ENCODE data around the gene KCNMA1.

KCNMA1 gene

GRCh38 chr10:77506517-77507200, 130.9 kb downstream of the KCNMA1 start:
- DNase-seq (ENCODE audit: low spot score), result peak; percentile 43

GRCh38 chr10:77505431-77506334, 131.9 kb downstream of the KCNMA1 start:
- DNase-seq (ENCODE audit: low spot score), result peak; percentile 94

- DNase-seq (ENCODE audit: low spot score), result peak; percentile 98
Measured at GRCh38 chr10:77504873-77505257, 132.7 kb downstream of the KCNMA1 start.

- DNase-seq (ENCODE audit: low spot score), result peak; percentile 84
Measured at GRCh38 chr10:77504196-77504872, 133.3 kb downstream of the KCNMA1 start.

GRCh38 chr10:77501846-77502261, 135.8 kb downstream of the KCNMA1 start:
- DNase-seq (ENCODE audit: low spot score), result peak; percentile 80

- peak; percentile 98 for DNase-seq (ENCODE audit: low spot score)
Measured at GRCh38 chr10:77501152-77501845, 136.3 kb downstream of the KCNMA1 start.

- peak; percentile 75 for DNase-seq (ENCODE audit: low spot score)
Measured at GRCh38 chr10:77500754-77501151, 136.9 kb downstream of the KCNMA1 start.

- DNase-seq (ENCODE audit: low spot score), result no peak
Measured at GRCh38 chr10:77498829-77499228, 138.8 kb downstream of the KCNMA1 start.

- DNase-seq (ENCODE audit: low spot score), result no peak
Measured at GRCh38 chr10:77498210-77498609, 139.4 kb downstream of the KCNMA1 start.

GRCh38 chr10:77497748-77498147, 139.9 kb downstream of the KCNMA1 start:
- peak; percentile 74 for DNase-seq (ENCODE audit: low spot score)

GRCh38 chr10:77496941-77497420, 140.6 kb downstream of the KCNMA1 start:
- DNase-seq (ENCODE audit: low spot score), result peak; percentile 61

- DNase-seq (ENCODE audit: low spot score), result no peak
Measured at GRCh38 chr10:77494756-77495541, 142.7 kb downstream of the KCNMA1 start.

GRCh38 chr10:77494327-77494726, 143.3 kb downstream of the KCNMA1 start:
- DNase-seq (ENCODE audit: low spot score), result no peak

GRCh38 chr10:77493851-77494261, 143.8 kb downstream of the KCNMA1 start:
- no peak for DNase-seq (ENCODE audit: low spot score)

- DNase-seq (ENCODE audit: low spot score), result no peak
Measured at GRCh38 chr10:77493239-77493806, 144.3 kb downstream of the KCNMA1 start.

GRCh38 chr10:77492368-77492994, 145.1 kb downstream of the KCNMA1 start:
- no peak for DNase-seq (ENCODE audit: low spot score)

- no peak for DNase-seq (ENCODE audit: low spot score)
Measured at GRCh38 chr10:77490534-77491314, 146.9 kb downstream of the KCNMA1 start.

GRCh38 chr10:77486517-77486916, 151.1 kb downstream of the KCNMA1 start:
- no peak for DNase-seq (ENCODE audit: low spot score)

GRCh38 chr10:77485847-77486246, 151.8 kb downstream of the KCNMA1 start:
- no peak for DNase-seq (ENCODE audit: low spot score)

All from kidney tubule cell (primary cell).